Osteocyte (in vitro differentiated cells): ENCODE results near the gene DOC2A. TPM values are rescaled to one million over a fixed set of nuclear protein-coding genes. Genes with fewer than 3 reads are reported as not detected.

ENCODE experiments used
- DNase-seq: peaks from one replicate; pipeline ENCODE4 v3.0.0; 2021; ENCODE audit warnings: mixed read lengths; ENCODE audit not compliant: unreplicated experiment; ENCODE audit errors: extremely low spot score
- H3K27ac Mint-ChIP-seq: one replicate; pipeline ENCODE4 v1.8.0; 2021; ENCODE audit warnings: mild to moderate bottlenecking, mixed read lengths; ENCODE audit not compliant: unreplicated experiment
- H3K27me3 Mint-ChIP-seq: one replicate; pipeline ENCODE4 v1.8.0; 2021; ENCODE audit warnings: mixed read lengths; ENCODE audit not compliant: unreplicated experiment
- H3K36me3 Mint-ChIP-seq: one replicate; pipeline ENCODE4 v1.8.0; 2021; ENCODE audit warnings: mixed read lengths; ENCODE audit not compliant: unreplicated experiment
- H3K4me1 Mint-ChIP-seq: one replicate; pipeline ENCODE4 v1.8.0; 2021; ENCODE audit warnings: mixed read lengths; ENCODE audit not compliant: unreplicated experiment
- H3K4me3 Mint-ChIP-seq: one replicate; pipeline ENCODE4 v1.8.0; 2021; ENCODE audit warnings: mild to moderate bottlenecking, moderate library complexity, mixed read lengths; ENCODE audit not compliant: unreplicated experiment
- H3K9me3 Mint-ChIP-seq: one replicate; pipeline ENCODE4 v1.8.0; 2021; ENCODE audit warnings: mixed read lengths; ENCODE audit not compliant: unreplicated experiment
- CTCF ChIP-seq: fragments of 200-600 bp; sonication (generic); IDR thresholded peaks from 2 replicates; pipeline ENCODE4 v1.5.0; 2021; ENCODE audit warnings: antibody characterized with exemption, mild to moderate bottlenecking, moderate library complexity
- total RNA-seq: library from RNA; stranded (reverse); gene quantifications from 2 replicates; pipeline ENCODE4 v1.2.1, GENCODE V29; 2021

Gene DOC2A
- total RNA-seq, 1 donor from 2014 or later: 1.3 TPM

GRCh38 chr16:29972992-29973383 is 37.8 kb downstream of the DOC2A start:
- TF ChIP-seq CTCF: no peak
- Mint-ChIP-seq H3K4me1 (peaks cover 30% of the 10 kb centered on the region), H3K36me3 (peaks cover 21% of the 10 kb centered on the region), H3K27me3 (no peaks in the 10 kb centered on the region), H3K27ac (peak overlapping the region; percentile 60), H3K9me3 (no peaks in the 10 kb centered on the region), H3K4me3 (peak overlapping the region; percentile 3)
- no peak for DNase-seq

GRCh38 chr16:29972500-29972899 is 38.3 kb downstream of the DOC2A start:
- Mint-ChIP-seq H3K4me1 (peaks cover 30% of the 10 kb centered on the region), H3K4me3 (no peak overlapping the region), H3K27me3 (no peaks in the 10 kb centered on the region), H3K9me3 (no peaks in the 10 kb centered on the region), H3K36me3 (peaks cover 21% of the 10 kb centered on the region), H3K27ac (no peak overlapping the region)
- no peak for DNase-seq
- TF ChIP-seq CTCF: no peak

GRCh38 chr16:29971304-29971703 is 39.5 kb downstream of the DOC2A start:
- no peaks in the 10 kb centered on the region for H3K9me3 Mint-ChIP-seq
- H3K27me3 Mint-ChIP-seq: no peaks in the 10 kb centered on the region
- no peak for DNase-seq
- H3K4me1 Mint-ChIP-seq: peaks cover 22% of the 10 kb centered on the region
- peaks cover 21% of the 10 kb centered on the region for H3K36me3 Mint-ChIP-seq
- no peak overlapping the region for H3K27ac Mint-ChIP-seq
- no peak overlapping the region for H3K4me3 Mint-ChIP-seq
- no peak for TF ChIP-seq CTCF

- Mint-ChIP-seq H3K4me3 (no peak overlapping the region), H3K36me3 (peaks cover 21% of the 10 kb centered on the region)
- TF ChIP-seq CTCF: no peak
Observed at GRCh38 chr16:29968205-29968604, 42.6 kb downstream of the DOC2A start.

GRCh38 chr16:29963021-29963743 is 47.6 kb downstream of the DOC2A start:
- no peaks in the 10 kb centered on the region for H3K27me3 Mint-ChIP-seq
- DNase-seq: no peak
- H3K27ac Mint-ChIP-seq: peak overlapping the region; percentile 93
- TF ChIP-seq CTCF: no peak
- H3K4me3 Mint-ChIP-seq: peak overlapping the region; percentile 85
- no peaks in the 10 kb centered on the region for H3K9me3 Mint-ChIP-seq
- peaks cover 4% of the 10 kb centered on the region for H3K36me3 Mint-ChIP-seq
- peaks cover 19% of the 10 kb centered on the region for H3K4me1 Mint-ChIP-seq

More at GRCh38 chr16:29968205-29968604, 42.6 kb downstream of the DOC2A start:
- Mint-ChIP-seq H3K27ac (no peak overlapping the region), H3K9me3 (no peaks in the 10 kb centered on the region), H3K27me3 (no peaks in the 10 kb centered on the region), H3K4me1 (peaks cover 6% of the 10 kb centered on the region)
- DNase-seq: no peak
